Activated CD4-positive, alpha-beta T cell treated with anti-CD3 and anti-CD28 coated beads for 48 hours (primary cell): ENCODE results near the gene IQGAP2.
"Not testable (repeated sequence)": the region's sequence is repeated elsewhere in the genome, so short reads cannot be mapped to it uniquely, and the experiment has no call there.

Experiments
- DNase-seq: peaks from one replicate; pipeline ENCODE4 v3.0.0-alpha.2; 2020

The IQGAP2 gene

GRCh38 chr5:76733049-76733417 is 329.9 kb downstream of the IQGAP2 start:
- DNase-seq: no peak

- no peak for DNase-seq
Observed at GRCh38 chr5:76735762-76736545, 332.9 kb downstream of the IQGAP2 start.

- DNase-seq: no peak
Observed at GRCh38 chr5:76736679-76737556, 333.8 kb downstream of the IQGAP2 start.

- DNase-seq: no peak
Observed at GRCh38 chr5:76737846-76738245, 334.8 kb downstream of the IQGAP2 start.

GRCh38 chr5:76741506-76741905 is 338.4 kb downstream of the IQGAP2 start:
- not testable (repeated sequence) for DNase-seq

GRCh38 chr5:76742583-76742982 is 339.5 kb downstream of the IQGAP2 start:
- DNase-seq: no peak

- DNase-seq: no peak
Observed at GRCh38 chr5:76744632-76745031, 341.5 kb downstream of the IQGAP2 start.

- no peak for DNase-seq
Observed at GRCh38 chr5:76745670-76746069, 342.6 kb downstream of the IQGAP2 start.

- no peak for DNase-seq
Observed at GRCh38 chr5:76746677-76747076, 343.6 kb downstream of the IQGAP2 start.

GRCh38 chr5:76747706-76748105 is 344.6 kb downstream of the IQGAP2 start:
- DNase-seq: no peak

GRCh38 chr5:76751291-76751690 is 348.2 kb downstream of the IQGAP2 start:
- DNase-seq: no peak

GRCh38 chr5:76754668-76755078 is 351.6 kb downstream of the IQGAP2 start:
- DNase-seq: no peak

GRCh38 chr5:76755779-76756637 is 352.9 kb downstream of the IQGAP2 start:
- DNase-seq: no peak

GRCh38 chr5:76757049-76757448 is 354.0 kb downstream of the IQGAP2 start:
- no peak for DNase-seq
